ENCODE data around the gene PDIA5. TPM values are rescaled to one million over a fixed set of nuclear protein-coding genes. Genes with fewer than 3 reads are reported as not detected.

The PDIA5 gene
- total RNA-seq, 1 donor from 2014 or later, result 4.8 TPM

DNA sequence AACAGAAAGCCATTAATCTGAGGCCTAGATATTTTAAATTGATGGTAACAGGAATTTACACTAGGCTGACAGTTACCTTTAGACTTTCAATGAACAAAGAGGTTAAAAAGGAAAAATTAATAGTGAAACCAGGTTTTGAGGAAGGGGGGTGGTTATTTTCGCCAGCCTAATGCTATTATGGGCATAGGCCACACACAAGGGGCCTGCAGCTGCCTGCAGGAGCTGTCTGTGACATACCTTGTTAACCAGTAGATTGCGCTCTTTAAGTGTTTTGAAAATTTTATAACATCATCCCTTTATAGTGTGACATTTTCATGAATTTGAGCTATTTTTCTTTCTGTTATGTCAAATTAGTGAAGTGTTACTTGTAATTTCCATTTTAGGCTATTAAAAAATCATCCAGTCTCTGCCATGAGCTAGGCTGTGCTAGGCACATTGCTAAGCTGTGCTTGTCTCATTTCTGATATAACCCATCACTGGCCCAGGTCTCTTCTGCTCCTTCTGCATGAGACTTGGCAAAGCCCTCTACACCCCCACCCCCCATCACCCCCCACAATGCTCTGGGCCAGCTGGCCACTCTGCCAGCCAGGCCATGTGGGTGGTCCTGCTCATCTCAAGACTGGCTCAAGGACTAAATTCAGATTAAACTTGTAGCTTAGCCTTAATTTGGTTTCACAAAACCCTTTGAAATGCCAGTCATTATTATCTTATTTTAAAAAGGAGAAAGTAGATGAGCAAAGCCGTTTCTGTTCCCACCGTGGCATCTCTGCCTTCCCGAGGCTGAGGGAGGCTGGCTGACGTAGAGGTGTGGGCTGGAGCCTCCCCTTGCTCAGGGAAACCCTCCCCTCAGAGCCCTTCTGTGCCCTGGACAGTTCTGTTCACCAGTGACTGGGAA lies 86.5 kb downstream of the PDIA5 start:
- intact Hi-C loops (cut with micrococcal nuclease), result no loop called here
- ATAC-seq (no peak), DNase-seq (no peak)

DNA sequence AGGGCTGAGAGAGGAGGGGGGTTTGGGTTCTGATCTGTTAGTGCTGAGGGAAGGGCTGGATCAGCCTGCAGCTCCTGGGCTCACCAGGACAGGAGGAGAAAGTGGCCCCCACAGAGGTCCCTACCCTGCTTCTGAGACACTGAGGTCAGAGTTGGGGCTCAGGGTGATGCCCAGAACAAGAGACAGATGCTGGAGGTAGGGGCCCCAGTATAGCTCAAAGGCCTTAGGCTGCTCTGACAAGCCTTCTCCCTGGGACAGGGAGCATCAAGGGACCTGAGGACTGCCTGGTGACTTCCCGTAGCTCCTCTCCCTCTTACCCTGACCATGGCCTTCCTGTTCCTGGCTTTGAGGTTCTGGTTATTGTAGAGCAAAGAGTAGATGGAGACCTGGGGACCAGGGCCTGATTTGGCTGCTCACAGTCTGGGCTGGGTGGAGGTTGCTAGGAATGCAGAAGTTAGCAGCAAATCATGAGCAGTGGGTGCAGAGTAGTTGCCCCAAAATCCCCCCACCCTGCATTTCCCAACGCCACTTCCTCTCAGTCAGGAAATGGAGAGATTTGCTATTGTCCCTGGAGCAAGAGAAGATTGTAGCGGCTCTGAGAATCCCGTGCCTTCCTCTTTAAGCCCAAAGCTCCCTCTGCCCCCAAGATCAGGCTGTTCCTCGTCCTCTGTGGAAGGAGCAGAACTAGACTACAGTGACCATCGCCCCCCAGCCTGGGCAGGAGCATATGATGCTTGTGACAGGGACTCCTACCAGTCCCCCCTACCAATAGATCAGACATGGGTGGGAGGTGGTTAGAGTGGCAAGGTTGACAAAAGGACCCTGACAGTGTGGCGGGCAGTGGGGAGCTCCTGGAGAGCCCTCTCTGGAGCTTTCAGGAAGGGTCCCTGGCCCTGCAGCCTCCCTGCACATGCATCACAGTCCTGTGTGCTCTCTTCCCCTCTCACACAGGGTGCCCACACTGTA lies 87.5 kb downstream of the PDIA5 start:
- intact Hi-C loops (cut with micrococcal nuclease), result no loop called here
- ATAC-seq (peak; percentile 11), DNase-seq (no peak)

DNA sequence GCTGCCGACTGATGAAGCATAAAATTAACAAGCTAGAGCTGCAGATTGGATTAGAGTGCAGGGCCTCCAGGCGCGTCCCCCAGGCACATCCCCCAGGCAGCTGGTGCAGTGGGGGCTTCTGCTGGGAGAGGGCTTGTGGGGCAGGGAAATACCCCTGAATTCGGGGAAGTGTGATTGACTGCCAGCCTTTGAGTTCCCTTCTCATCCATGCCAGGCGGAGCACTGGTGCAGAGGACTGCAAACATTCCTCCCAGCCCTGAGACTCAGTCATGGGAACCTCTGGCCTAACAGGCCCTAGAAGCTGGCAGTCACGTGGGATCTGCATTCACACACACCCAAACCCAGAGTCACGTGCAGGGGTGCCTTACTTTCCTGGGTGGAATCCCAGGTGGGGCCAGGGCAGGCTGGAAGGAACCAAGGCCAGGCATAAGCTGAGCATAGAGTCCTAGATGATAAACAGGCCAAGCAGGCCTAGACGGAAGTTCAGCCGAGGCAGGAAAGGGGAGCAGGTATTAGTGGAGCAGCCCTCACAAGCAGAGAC lies 88.7 kb downstream of the PDIA5 start:
- ATAC-seq (peak; percentile 44), DNase-seq (no peak)
- intact Hi-C loops (cut with micrococcal nuclease), result no loop called here

DNA sequence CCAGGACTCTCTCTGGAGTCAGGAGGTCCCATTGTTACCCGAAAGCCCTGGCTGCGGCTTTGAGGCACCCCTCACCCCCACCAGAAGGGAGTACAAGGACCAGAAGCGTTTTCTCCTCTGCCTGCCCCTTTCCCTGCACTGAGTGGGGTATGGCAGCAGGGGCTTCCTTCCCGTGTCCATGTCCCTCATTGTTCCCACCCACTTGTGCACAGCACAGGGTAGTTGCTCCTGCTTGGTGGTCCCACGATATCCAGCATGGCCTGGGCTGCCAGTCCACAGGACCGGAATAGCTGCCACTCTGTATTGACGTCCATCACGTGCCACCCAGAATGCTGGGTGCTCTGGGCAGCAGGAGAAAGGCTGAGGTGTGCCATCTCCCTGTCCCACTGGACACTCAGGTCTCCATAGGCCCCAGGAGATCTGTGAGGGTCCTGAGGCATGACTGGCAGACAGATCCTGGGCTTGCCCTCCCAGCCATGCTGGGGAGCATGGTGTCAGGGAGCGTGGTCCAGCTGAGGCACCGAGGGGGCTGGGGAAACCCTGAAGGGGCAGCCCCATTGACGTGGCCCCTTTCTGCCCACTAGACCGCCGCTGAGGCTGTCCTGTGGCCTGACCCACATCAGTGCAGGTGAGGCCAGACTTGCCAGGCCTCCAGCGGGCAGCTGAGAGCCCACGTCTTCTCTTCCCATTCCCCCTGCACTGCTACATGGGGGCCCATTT lies 89.6 kb downstream of the PDIA5 start:
- ATAC-seq, result no peak
- intact Hi-C loops (cut with micrococcal nuclease), result no loop called here
- no peak for DNase-seq

DNA sequence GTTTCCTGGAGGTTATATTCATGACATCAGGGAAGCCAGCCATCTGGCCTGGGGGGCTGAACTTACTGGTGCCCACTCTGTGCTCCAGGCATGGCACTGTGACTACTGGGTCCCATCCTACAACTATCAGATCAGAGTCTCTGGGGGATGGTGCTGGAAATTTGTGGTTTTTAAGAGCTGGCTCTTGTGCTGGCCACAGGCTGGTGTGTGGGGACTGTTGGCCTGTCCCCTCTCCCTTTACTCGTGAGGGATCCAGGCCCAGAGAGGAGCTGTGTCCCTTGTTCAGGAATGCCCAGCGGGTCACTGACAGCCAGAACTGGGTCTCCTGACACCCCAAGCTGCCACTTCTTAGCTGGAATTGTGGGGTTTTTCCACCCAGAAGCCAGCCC lies 90.4 kb downstream of the PDIA5 start:
- intact Hi-C loops (cut with micrococcal nuclease), result no loop called here
- DNase-seq (no peak), ATAC-seq (no peak)

DNA sequence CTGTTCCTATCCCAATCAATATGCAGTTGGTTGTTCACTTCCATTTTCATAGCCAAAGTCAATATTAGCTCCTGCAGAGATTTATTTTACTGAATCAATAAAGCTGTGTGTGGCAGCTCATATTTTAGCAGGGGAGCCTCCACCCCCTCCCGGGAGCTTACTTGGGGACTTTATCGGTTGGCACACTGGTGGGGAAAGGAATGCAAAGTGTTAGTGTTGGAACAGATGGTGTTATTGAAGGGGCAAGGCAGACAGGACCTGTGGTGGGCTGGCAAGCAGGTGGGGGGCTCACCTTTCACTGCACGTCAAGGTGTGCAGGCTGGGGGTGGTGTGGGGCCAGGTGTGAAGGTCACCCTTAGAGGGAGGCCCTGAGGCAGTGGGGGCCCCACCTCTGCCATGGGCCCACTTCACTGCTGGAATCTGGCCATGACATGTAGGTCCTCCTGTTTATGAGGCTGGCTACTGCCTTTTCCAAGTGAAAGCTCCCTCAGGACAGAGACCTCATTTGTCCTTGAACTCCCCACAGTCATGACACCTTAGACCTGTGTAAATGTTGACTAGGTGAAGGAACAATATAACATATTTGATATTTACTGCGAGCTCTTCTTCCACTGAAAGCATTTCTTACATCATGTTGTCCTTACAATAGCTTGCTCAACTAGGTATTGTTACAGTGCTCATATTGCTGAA lies 90.9 kb downstream of the PDIA5 start:
- DNase-seq (no peak), ATAC-seq (peak; percentile 51)
- intact Hi-C loops (cut with micrococcal nuclease), result no loop called here

DNA sequence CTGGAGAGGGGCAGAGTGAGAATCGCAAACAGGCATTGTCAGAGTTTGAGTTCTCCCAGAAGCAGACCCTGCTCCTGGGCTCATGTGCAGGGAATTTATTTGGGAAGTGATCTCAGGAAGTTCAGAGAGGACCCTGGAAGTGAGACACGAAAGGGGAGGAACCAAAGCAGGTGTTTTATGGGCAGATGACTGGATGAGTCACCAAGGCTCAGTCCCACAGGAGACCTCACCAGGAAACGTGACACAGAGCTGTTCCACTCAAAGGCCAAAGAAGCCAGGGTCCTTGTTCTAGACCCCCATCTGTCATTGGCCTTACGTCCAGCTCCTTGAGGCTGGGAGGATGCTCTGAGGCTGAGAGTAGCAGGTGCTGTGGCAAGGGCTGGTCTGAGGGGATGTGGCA lies 91.5 kb downstream of the PDIA5 start:
- no peak for DNase-seq
- intact Hi-C loops (cut with micrococcal nuclease), result no loop called here

DNA sequence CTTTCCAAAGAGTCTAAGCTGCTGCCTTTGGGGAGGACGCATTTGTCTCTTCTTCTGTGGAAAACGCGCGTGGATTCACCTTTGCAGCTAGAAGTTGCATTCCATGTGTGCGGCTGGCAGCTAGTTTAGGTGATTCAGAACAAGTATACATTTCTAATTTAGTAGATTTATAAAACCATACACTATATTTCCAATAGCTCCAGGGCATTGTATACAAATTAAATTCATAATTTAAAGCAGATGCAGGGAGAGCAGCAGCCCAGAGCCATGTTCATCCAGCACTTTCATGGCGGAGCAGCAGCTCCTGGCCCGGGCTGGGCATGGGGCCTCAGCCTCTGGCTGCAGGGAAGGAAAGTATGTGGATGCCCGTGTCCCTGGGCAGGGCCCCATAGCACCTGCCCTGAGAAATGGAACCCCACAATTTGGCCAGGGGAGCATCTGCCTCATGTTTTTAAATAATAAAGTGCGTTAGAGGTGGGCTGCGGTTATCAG lies 92.1 kb downstream of the PDIA5 start:
- intact Hi-C loops (cut with micrococcal nuclease), result no loop called here
- DNase-seq (no peak), ATAC-seq (no peak)

More for the DNA sequence above, 91.5 kb downstream of the PDIA5 start:
- ATAC-seq, result no peak

DNA sequence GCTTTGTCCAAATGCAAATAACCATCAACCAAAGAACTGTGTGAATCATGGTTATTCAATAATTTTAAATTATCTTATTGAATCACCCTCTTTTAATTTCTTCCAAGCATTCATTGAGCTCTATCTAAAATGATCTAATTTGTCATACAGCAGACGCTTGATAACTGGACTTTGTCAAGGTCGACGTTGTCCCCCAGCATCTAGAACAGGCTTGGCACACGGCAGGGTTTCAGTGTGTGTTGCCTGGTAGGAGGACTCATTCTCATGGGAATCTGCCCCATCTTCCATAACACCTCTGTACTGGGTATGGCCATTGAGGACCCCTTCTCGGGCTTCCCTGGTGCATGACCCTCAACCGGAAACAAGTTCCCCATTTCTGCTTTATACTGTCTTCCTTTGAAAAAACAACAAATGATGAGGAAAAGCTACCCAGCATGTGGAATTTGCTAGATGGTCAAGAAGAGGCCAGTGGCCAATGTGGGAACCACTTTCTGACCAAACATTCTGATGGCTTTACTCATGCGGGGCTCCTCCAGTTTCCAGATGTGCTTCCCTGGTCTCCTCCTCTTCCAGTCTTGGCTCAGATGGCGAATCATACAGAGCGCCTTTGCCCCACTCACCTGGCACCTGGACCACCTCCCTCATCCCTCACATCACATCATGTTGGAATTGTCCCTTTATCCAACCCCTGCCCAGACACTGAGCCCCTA lies 93.3 kb downstream of the PDIA5 start:
- intact Hi-C loops (cut with micrococcal nuclease), result no loop called here
- DNase-seq, result no peak
- ATAC-seq, result no peak

DNA sequence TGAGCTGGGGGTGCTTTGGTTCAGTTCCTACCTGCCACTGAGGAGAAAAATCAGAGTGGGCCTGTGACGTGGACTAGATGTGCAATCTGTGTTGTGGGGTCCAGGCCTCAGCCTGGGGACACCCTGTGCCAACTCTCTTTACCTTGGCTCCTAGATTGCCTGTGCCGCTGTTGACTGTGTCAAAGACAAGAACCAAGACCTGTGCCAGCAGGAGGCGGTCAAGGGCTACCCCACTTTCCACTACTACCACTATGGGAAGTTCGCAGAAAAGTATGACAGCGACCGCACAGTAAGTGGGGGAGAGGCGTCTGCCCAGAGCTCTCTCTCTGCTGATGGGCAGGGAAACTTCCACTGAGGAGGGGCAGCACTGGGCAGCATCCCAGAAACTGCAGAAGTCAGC lies 94.3 kb downstream of the PDIA5 start:
- ATAC-seq, result no peak
- DNase-seq, result no peak
- intact Hi-C loops (cut with micrococcal nuclease), result no loop called here

DNA sequence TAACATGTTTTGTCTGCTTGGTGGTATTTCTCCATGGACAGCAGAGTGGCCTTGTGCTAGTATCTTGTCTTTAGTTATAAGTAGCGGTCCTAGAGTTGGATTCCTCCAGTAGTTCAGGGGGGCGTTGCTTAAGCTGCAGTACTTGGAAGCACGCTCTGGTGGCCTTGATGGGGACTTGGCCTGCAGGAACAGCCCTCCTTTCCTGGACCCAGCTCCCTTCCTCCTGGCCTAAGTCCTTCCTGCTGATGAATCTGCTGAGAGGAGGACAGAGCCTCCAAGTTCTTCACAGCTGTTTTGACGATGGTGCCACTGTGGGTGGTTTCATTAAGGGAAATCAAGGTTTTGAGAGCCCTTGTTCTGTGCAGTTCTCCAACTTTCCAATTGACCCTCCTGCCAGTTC lies 96.3 kb downstream of the PDIA5 start:
- ATAC-seq (no peak), DNase-seq (no peak)
- intact Hi-C loops (cut with micrococcal nuclease), result no loop called here

DNA sequence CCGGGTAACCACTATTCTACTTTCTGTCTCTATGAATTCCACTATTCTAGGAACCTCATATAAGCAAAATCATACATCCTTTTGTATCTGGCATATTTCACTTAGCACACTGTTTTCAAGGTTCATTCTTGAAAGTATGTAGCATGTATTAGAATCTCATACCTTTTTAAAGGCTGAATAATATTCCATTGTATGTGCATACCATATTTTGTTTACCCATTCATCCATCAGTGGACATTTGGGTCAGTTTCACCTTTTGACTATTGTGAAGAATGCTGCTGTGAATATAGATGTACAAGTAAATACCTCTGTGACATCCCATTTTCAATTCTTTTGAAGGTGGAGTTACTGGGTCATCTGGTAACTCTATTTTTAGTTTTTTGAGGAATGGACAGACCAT lies 98.3 kb downstream of the PDIA5 start:
- intact Hi-C loops (cut with micrococcal nuclease), result no loop called here
- ATAC-seq (no peak), DNase-seq (no peak)

DNA sequence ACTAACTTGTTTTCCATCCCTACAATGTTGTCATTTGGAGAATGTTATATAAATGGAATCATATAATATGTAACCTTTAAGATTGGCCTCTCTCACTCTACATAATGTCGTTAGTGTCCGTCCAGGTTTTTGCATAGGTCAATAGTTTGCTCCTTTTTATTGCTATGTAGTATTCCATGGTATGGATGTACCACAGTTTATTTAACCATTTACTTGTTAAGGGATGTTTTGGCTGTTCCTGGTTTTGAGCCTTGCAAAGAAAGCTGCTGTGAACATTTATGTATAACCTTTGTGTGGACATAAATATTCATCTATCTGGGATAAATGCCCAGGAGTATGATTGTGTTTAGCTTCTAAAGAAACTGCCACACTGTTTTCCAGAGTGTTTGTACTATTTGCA lies 100.9 kb downstream of the PDIA5 start:
- intact Hi-C loops (cut with micrococcal nuclease), result no loop called here
- no peak for ATAC-seq
- no peak for DNase-seq

DNA sequence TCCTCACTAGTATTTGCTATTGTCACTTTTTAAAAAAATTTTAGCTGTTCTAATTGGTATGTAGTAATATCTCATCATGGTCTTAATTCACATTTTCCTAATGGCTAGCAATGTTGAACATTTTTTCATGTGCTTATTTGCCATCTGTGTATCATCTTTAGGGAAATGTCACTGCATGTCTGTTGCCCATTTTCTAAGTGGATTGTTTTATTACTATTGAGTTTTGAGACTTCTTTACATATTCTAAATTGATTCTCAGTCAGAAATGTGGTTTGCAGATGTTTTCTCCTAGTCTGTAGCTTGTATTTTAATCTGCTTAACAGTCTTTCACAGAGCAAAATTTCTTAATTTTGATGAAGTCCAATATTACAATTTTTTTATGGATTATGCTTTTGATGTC lies 101.3 kb downstream of the PDIA5 start:
- no peak for DNase-seq
- ATAC-seq, result no peak
- intact Hi-C loops (cut with micrococcal nuclease), result no loop called here

DNA sequence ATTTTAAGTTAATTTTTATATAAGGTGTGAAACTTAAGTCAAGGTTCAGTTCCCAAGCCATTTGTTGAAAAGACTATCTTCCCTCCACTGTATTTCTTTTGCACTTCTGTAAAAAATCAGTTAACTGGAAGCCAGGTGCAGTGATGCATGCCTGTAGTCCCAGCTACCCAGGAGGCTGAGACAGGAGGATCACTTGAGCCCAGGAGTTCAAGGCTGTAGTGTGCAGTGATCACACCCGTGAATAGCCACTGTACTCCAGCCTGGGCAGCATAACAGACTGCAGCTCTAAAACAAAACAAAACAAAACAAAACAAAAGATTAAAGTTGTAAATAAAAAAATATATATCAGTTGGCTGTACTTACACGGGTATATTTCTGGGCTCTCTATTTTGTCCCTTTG lies 101.8 kb downstream of the PDIA5 start:
- intact Hi-C loops (cut with micrococcal nuclease), result no loop called here
- DNase-seq (no peak), ATAC-seq (no peak)

DNA sequence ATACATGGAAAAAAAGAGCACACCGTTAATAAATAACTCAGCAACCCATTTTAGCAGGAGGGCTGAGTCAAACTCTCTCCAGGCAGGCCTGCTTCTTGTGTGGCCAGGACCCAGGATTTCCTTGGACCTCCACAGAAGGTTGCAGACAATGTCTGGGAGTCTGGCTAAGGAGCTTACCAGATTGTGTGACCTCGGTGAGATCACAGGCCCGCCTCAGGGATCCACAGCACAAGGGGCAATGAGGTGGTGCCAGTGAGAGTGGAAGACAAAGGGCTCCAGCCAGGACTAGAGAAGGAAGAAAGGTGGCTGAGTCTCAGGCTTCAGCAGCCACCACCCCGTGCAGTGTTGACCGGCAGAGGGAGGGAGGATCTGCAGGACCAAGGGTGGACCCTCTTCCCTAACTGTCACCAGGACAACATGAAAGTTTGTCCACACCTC lies 102.7 kb downstream of the PDIA5 start:
- ATAC-seq, result no peak
- intact Hi-C loops (cut with micrococcal nuclease), result no loop called here

DNA sequence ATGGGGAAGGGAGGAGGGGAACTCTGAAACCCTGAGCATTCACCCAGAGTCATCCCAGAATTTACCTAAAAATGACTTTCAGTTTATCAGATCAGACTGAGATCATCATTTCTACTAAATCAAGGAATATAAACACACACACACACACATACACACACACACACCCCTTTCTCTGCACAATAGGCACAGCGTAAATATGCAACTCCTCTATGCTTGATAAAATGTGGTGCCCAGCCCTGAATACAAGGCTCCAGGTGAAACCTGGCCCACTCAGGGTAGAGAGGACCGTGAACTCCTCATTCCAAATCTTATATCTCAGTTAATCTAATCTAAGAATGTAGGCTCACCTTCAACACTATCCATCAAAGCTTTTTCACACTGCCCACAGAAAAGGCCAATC lies 103.1 kb downstream of the PDIA5 start:
- DNase-seq (no peak), ATAC-seq (no peak)
- intact Hi-C loops (cut with micrococcal nuclease), result no loop called here

More for the DNA sequence above, 102.7 kb downstream of the PDIA5 start:
- DNase-seq, result no peak

DNA sequence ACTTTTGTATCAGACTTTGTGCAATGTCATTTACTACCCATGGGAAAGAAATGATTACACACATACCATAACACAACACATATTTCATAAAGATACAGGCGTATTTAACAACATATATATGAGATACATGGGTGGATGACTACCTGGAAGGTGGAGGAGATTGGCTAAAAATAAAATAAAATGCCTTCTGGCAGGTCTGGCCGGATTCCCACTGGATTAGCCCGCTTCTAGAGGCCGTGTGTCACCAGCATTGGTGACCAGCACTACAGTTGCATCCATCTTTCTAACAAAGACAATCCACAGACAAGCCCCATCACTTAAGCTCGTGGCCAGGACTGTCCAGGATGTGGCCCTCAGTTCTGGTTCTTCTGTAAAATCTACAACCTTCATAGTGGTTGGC lies 114.0 kb downstream of the PDIA5 start:
- intact Hi-C loops (cut with micrococcal nuclease), result no loop called here
- DNase-seq, result no peak
- ATAC-seq, result no peak

Measured in left ventricle myocardium superior (tissue), 1 donor.